ENCODE data around the gene MMP8.

DNA sequence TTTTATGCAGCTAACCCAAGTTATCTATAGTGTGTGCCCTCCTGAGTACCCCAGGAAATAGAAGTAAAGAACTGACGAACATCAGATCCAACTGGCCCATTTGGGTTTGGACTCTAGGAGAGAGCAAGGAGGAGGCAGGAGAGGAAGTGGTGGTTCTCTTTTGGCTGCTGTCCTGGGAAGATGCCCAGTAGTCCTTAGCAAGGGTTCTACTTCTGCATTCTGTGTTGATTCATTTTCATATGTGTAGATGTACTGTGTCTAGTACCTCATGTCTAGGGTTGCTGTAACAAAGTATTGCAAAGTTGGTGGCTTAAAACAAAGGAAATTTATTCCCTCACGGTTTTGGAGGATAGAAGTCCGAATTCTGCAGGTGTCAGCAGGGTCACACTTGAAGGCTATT is 12.6 kb downstream of the MMP8 start:
- TF ChIP-seq, protein P1, sequence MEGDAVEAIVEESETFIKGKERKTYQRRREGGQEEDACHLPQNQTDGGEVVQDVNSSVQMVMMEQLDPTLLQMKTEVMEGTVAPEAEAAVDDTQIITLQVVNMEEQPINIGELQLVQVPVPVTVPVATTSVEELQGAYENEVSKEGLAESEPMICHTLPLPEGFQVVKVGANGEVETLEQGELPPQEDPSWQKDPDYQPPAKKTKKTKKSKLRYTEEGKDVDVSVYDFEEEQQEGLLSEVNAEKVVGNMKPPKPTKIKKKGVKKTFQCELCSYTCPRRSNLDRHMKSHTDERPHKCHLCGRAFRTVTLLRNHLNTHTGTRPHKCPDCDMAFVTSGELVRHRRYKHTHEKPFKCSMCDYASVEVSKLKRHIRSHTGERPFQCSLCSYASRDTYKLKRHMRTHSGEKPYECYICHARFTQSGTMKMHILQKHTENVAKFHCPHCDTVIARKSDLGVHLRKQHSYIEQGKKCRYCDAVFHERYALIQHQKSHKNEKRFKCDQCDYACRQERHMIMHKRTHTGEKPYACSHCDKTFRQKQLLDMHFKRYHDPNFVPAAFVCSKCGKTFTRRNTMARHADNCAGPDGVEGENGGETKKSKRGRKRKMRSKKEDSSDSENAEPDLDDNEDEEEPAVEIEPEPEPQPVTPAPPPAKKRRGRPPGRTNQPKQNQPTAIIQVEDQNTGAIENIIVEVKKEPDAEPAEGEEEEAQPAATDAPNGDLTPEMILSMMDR (conservative IDR thresholded peaks at IDR 0.05; ENCODE audit: low read length), result no peak
- no peak for TF ChIP-seq EZH2phosphoT487 (IDR thresholded peaks at IDR 0.05; ENCODE audit: borderline replicate concordance, low read depth, low read length)

Measured in OCI-LY7 (cell line).